ENCODE results near the gene CD247. TPM values are rescaled to one million over a fixed set of nuclear protein-coding genes. Genes with fewer than 3 reads are reported as not detected.

The CD247 gene
- total RNA-seq, 1 donor from 2014 or later, result 1.3 TPM

GRCh38 chr1:167510244-167510643 lies 8.1 kb downstream of the CD247 start:
- no peak for DNase-seq (ENCODE audit: low spot score)
- H4K20me1 ChIP-seq (ENCODE audit: low read depth), result no peaks in the 10 kb centered on the region
- peaks cover 2% of the 10 kb centered on the region for H3K36me3 Mint-ChIP-seq
- H2AFZ ChIP-seq (replicated peaks), result no peak overlapping the region
- H3K36me3 ChIP-seq, result no peaks in the 10 kb centered on the region
- H3K4me2 ChIP-seq, result no peak overlapping the region
- peaks cover 11% of the 10 kb centered on the region for H3K27me3 Mint-ChIP-seq (ENCODE audit: insufficient read depth, low read depth)
- H3K79me2 ChIP-seq (ENCODE audit: low read depth), result no peaks in the 10 kb centered on the region
- no peak overlapping the region for H3K4me3 ChIP-seq
- H3K27ac Mint-ChIP-seq, result peak overlapping the region; percentile 7
- no peak for TF ChIP-seq EZH2phosphoT487 (IDR thresholded peaks at IDR 0.05)
- no peak for TF ChIP-seq CTCF (IDR thresholded peaks at IDR 0.05)
- TF ChIP-seq EZH2 (IDR thresholded peaks at IDR 0.05), result no peak
- H3K27me3 ChIP-seq, result no peaks in the 10 kb centered on the region
- peaks cover 10% of the 10 kb centered on the region for H3F3A ChIP-seq (ENCODE audit: low read depth)
- peaks cover 62% of the 10 kb centered on the region for H3K4me1 Mint-ChIP-seq
- peak overlapping the region; percentile 5 for H3K4me3 Mint-ChIP-seq
- no peak overlapping the region for H3K27ac ChIP-seq
- H3K9ac ChIP-seq, result no peak overlapping the region
- no peaks in the 10 kb centered on the region for H3K9me3 Mint-ChIP-seq
- peaks cover 10% of the 10 kb centered on the region for H3K4me1 ChIP-seq
- H3K9me3 ChIP-seq (ENCODE audit: low read depth), result no peaks in the 10 kb centered on the region

- no peak for DNase-seq (ENCODE audit: low spot score)
- Mint-ChIP-seq H3K27ac (peak overlapping the region; percentile 57), H3K4me1 (peaks cover 68% of the 10 kb centered on the region), H3K36me3 (peaks cover 2% of the 10 kb centered on the region), H3K9me3 (no peaks in the 10 kb centered on the region), H3K4me3 (no peak overlapping the region), H3K27me3 (ENCODE audit: insufficient read depth, low read depth) (peaks cover 14% of the 10 kb centered on the region)
- Histone ChIP-seq H3K27me3 (no peaks in the 10 kb centered on the region), H3K27ac (no peak overlapping the region), H3K36me3 (no peaks in the 10 kb centered on the region), H3K4me1 (peaks cover 11% of the 10 kb centered on the region), H3K79me2 (ENCODE audit: low read depth) (no peaks in the 10 kb centered on the region), H3K4me3 (no peak overlapping the region), H3F3A (ENCODE audit: low read depth) (peaks cover 10% of the 10 kb centered on the region), H3K9ac (no peak overlapping the region), H3K9me3 (ENCODE audit: low read depth) (no peaks in the 10 kb centered on the region), H2AFZ (replicated peaks) (no peak overlapping the region), H4K20me1 (ENCODE audit: low read depth) (no peaks in the 10 kb centered on the region), H3K4me2 (no peak overlapping the region)
- TF ChIP-seq CTCF (IDR thresholded peaks at IDR 0.05), result no peak
- no peak for TF ChIP-seq EZH2phosphoT487 (IDR thresholded peaks at IDR 0.05)
- no peak for TF ChIP-seq EZH2 (IDR thresholded peaks at IDR 0.05)
Measured at GRCh38 chr1:167509587-167509986, 8.7 kb downstream of the CD247 start.

GRCh38 chr1:167507719-167508118 lies 10.6 kb downstream of the CD247 start:
- Mint-ChIP-seq H3K9me3 (no peaks in the 10 kb centered on the region), H3K4me1 (peaks cover 81% of the 10 kb centered on the region), H3K27ac (peak overlapping the region; percentile 19), H3K36me3 (peaks cover 2% of the 10 kb centered on the region), H3K27me3 (ENCODE audit: insufficient read depth, low read depth) (peaks cover 14% of the 10 kb centered on the region), H3K4me3 (no peak overlapping the region)
- Histone ChIP-seq H3K36me3 (no peaks in the 10 kb centered on the region), H3F3A (ENCODE audit: low read depth) (peaks cover 27% of the 10 kb centered on the region), H3K4me2 (no peak overlapping the region), H3K79me2 (ENCODE audit: low read depth) (no peaks in the 10 kb centered on the region), H2AFZ (replicated peaks) (no peak overlapping the region), H3K9ac (no peak overlapping the region), H3K4me1 (peaks cover 29% of the 10 kb centered on the region), H3K27me3 (no peaks in the 10 kb centered on the region), H3K27ac (no peak overlapping the region), H3K4me3 (no peak overlapping the region), H4K20me1 (ENCODE audit: low read depth) (no peaks in the 10 kb centered on the region), H3K9me3 (ENCODE audit: low read depth) (no peaks in the 10 kb centered on the region)
- DNase-seq (ENCODE audit: low spot score), result no peak
- TF ChIP-seq EZH2phosphoT487 (IDR thresholded peaks at IDR 0.05) (no peak), EZH2 (IDR thresholded peaks at IDR 0.05) (no peak), CTCF (IDR thresholded peaks at IDR 0.05) (no peak)
